Liver (tissue), 3 donors: Measurements from ENCODE around the gene HDAC10.

Experiments
- CTCF ChIP-seq: fragments of 150-350 bp; IDR thresholded peaks from 2 replicates; pipeline ENCODE4 v1.5.1; 2017; ENCODE audit warnings: improper control_type of control experiment, low read depth, low read length; ENCODE audit not compliant: missing input control
- EGR1 ChIP-seq, 2 donors: IDR thresholded peaks; 2 replicates each; pipeline ENCODE4 v1.6.1; 2016 to 2018; ENCODE audit warnings: antibody characterized with exemption in 2 of 2, low read depth in 2 of 2
- RAD21 ChIP-seq, 2 donors: IDR thresholded peaks; 2 replicates each; pipeline ENCODE4 v1.6.1; 2016; ENCODE audit warnings: antibody characterized with exemption in 2 of 2, mild to moderate bottlenecking in 2 of 2
- RXRA ChIP-seq, 2 donors: IDR thresholded peaks; 2 replicates each; pipeline ENCODE4 v1.6.1; 2017 to 2018; ENCODE audit warnings: antibody characterized with exemption in 2 of 2, mild to moderate bottlenecking in 1 of 2
- TAF1 ChIP-seq: conservative IDR thresholded peaks from 2 replicates; pipeline ENCODE4 v1.6.1; 2016; ENCODE audit warnings: antibody characterized with exemption, mild to moderate bottlenecking
- YY1 ChIP-seq: IDR thresholded peaks from 2 replicates; pipeline ENCODE4 v1.6.1; 2016; ENCODE audit warnings: antibody characterized with exemption, mild to moderate bottlenecking
- TF ChIP-seq, protein P1 (sequence below): IDR thresholded peaks from 2 replicates; pipeline ENCODE4 v1.6.1; 2016; ENCODE audit warnings: antibody characterized with exemption
- TF ChIP-seq, protein P2 (sequence below): IDR thresholded peaks from 2 replicates; pipeline ENCODE4 v1.6.1; 2016; ENCODE audit warnings: antibody characterized with exemption, mild to moderate bottlenecking
- TF ChIP-seq, protein P3 (sequence below): IDR thresholded peaks from 2 replicates; pipeline ENCODE4 v1.6.1; 2016; ENCODE audit warnings: antibody characterized with exemption
- donor health status: healthy.
- donor health status: healthy.

DNA sequence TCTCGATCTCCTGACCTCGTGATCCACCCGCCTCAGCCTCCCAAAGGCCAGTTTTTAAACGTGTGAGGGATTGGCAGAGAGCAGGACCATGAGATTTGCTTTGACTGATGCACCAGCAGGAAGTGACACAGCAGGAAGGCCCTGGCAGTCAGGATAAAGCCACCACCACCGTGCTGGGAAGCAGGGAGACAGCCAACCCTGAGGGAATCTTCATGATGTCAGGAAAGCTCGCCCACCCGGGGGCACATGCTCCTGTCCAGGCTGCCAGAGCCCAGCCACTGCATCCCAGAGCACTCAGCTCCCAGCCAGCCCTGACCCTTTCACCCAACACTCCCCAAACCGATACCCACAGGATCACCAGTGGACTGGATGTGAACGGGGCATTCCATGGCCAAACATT lies 12.3 kb downstream of the HDAC10 start:
- TF ChIP-seq, protein P1, sequence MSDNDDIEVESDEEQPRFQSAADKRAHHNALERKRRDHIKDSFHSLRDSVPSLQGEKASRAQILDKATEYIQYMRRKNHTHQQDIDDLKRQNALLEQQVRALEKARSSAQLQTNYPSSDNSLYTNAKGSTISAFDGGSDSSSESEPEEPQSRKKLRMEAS = no peak
- TF ChIP-seq CTCF (no peak), RXRA (IDR thresholded peaks at IDR 0.05) (no peak), RAD21 (IDR thresholded peaks at IDR 0.05) (no peak), EGR1 (IDR thresholded peaks at IDR 0.05; ENCODE audit: low read depth in 2 of 2) (no peak), TAF1 (no peak), YY1 (no peak)
- TF ChIP-seq, protein P2, sequence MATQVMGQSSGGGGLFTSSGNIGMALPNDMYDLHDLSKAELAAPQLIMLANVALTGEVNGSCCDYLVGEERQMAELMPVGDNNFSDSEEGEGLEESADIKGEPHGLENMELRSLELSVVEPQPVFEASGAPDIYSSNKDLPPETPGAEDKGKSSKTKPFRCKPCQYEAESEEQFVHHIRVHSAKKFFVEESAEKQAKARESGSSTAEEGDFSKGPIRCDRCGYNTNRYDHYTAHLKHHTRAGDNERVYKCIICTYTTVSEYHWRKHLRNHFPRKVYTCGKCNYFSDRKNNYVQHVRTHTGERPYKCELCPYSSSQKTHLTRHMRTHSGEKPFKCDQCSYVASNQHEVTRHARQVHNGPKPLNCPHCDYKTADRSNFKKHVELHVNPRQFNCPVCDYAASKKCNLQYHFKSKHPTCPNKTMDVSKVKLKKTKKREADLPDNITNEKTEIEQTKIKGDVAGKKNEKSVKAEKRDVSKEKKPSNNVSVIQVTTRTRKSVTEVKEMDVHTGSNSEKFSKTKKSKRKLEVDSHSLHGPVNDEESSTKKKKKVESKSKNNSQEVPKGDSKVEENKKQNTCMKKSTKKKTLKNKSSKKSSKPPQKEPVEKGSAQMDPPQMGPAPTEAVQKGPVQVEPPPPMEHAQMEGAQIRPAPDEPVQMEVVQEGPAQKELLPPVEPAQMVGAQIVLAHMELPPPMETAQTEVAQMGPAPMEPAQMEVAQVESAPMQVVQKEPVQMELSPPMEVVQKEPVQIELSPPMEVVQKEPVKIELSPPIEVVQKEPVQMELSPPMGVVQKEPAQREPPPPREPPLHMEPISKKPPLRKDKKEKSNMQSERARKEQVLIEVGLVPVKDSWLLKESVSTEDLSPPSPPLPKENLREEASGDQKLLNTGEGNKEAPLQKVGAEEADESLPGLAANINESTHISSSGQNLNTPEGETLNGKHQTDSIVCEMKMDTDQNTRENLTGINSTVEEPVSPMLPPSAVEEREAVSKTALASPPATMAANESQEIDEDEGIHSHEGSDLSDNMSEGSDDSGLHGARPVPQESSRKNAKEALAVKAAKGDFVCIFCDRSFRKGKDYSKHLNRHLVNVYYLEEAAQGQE = no peak
- TF ChIP-seq, protein P3, sequence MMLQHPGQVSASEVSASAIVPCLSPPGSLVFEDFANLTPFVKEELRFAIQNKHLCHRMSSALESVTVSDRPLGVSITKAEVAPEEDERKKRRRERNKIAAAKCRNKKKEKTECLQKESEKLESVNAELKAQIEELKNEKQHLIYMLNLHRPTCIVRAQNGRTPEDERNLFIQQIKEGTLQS = no peak
